Stimulated activated CD8-positive, alpha-beta memory T cell treated with anti-CD3 and anti-CD28 coated beads, Interleukin-15, amount 100 ng/mL, for 1 hour (primary cell): ENCODE results near the gene TRIM17.
"Not testable (repeated sequence)": the region's sequence is repeated elsewhere in the genome, so short reads cannot be mapped to it uniquely, and the experiment has no call there.

ENCODE experiments used
- DNase-seq: peaks from one replicate; pipeline ENCODE4 v3.0.0-alpha.2; 2020; ENCODE audit warnings: low read depth

Gene TRIM17

DNA sequence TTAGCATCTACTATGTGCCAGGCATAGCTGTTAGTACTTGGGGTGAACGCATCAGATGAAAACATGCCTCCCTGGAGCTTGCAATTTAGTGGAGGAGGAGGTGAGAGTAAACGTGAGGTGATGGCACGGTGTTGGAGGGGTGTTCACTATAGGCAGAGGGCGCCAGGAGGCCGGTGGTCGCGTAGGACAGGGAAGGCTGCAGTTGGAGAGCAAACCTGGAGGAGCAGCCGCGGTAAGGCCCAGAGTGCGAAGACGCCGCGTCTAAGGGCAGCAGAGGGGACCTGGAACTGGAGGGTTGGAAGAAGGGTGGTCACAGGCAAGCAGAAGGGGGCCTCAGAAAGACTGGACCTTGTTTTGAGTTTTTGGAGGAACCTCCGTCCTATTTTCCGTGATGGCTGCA lies 30.2 kb upstream of the TRIM17 start:
- DNase-seq, result no peak

- no peak for DNase-seq
These were observed 29.4 kb upstream of the TRIM17 start for GRCh38 chr1:228445843-228446650.

DNA sequence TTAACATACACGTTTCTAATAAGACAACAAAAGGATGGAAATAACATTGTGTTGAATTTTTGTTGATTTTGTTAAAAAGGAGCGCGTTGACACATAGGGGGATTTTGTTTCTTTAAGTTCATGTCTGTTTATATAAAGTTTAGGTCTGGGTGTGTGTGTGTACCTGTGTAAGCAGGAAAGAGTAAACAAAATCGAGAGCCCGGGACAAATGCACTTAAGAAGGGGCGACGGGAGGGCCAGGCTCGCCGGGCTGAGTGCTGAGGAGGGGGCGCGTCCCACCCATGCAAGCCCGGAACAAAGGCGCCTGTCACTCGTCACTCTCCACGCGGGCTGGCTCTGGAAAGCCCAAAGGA lies 28.8 kb upstream of the TRIM17 start:
- no peak for DNase-seq

DNA sequence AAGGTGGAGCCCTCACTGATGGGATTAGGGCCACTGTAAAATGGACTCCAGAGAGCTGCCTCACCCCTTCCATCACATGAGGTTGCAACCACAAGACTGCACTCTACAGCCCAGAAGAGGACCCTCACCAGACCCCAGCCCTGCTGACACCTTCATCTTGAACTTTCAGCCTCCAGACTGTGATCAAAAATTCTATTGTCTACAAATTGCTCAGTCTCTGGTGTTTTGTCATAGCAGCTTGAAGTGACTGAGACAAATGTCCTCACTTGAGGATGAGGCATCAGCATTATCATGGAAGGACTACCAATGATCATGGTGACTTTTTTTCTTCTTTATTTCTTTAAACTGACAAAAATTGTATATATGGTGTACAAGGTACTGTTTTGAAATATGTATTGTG lies 26.7 kb upstream of the TRIM17 start:
- DNase-seq, result no peak

GRCh38 chr1:228440761-228441500 lies 24.3 kb upstream of the TRIM17 start:
- DNase-seq, result no peak

- DNase-seq, result no peak
These were observed 21.6 kb upstream of the TRIM17 start for GRCh38 chr1:228438266-228438665.

DNA sequence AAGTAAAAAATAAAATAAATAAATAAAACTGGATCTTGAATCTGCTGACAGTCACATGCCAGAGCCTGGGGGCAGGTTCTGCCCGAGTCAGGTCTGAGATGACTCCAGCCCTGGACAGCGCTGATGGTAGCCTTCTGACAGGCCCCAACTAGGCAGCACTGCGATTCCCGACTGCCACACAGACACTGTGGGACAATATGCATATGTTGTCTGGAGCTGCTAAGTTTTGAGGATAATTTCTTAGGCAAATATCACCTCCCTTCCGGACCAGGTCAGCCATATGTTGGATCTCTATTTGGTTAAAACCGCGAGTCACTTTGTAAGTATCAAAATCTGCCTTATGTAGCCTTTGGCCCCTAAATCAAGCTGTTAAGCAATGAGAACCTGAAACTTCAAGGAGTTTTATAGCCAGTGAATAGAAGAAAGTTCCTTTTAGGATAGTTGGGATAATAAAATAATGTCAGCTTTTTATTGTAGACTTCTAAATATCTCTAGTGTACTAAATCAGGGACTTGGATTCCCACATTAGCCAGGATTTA lies 20.8 kb upstream of the TRIM17 start:
- no peak for DNase-seq

DNA sequence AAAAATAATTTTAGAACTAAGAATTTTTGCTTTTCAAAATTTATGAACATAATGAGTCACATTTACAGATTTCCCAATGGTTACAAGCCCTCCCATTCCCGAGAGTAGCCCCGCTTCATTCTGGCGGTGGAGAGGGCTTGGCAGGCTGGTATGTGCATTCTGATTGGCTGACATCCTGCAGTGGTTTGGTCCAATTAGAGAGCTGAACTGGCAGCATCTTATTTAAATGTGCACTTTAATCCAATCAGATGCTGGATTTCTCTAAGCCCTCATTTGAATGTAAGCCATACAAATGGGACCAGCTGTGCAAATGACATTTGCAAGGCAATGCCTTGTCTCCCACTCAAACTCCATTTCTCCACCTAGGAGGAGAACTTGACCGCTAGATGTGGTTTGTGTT lies 18.0 kb upstream of the TRIM17 start:
- no peak for DNase-seq

DNA sequence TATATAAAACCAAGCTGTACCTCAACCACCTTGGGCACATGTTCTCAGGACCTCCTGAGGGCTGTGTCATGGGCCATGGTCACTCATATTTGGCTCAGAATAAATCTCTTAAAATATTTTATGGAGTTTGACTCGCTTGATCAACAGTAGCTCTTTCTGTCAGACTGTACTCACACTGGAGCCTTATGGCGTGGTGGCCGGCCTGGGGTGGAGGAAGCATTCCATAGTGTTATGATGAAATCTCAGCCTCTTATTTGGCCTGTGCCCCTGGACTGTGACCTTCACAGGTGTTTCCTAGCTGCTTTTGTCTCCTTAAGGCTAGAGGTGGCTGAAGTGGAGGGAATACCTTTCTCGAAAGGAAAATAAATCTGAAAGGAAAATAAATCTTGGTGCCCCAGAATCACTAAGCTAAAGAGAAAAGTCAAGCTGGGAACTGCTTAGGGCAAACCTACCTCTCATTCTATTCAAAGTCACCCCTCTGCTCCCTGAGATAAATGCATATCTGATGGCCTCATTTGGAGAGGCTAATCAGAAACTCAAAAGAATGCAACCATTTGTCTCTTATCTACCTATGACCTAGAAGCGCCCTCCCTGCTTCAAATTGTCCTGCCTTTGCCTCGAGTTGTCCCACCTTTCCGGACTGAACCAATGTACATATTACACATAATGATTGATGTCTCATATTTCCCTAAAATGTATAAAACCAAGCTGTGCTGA lies 16.8 kb upstream of the TRIM17 start:
- not testable (repeated sequence) for DNase-seq

DNA sequence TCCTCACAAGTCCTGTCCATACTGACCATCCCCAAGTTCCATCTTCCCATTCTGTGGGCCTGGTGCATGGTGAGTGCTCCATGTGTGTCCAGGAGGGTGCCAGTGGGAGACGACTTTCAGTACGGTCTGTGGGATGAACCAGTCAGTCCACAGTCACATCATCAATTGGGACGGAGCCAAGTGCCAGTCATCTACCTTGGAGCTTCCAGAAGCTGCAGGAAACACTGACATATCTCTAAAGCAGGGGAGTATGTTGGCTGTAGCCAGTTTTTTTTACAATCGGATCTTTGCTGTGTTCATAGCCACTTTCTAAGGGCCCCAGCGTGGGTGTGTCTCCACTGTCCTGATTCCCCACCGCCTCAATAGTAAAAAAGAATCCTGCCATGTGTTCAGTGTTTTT lies 13.6 kb upstream of the TRIM17 start:
- DNase-seq, result no peak

DNA sequence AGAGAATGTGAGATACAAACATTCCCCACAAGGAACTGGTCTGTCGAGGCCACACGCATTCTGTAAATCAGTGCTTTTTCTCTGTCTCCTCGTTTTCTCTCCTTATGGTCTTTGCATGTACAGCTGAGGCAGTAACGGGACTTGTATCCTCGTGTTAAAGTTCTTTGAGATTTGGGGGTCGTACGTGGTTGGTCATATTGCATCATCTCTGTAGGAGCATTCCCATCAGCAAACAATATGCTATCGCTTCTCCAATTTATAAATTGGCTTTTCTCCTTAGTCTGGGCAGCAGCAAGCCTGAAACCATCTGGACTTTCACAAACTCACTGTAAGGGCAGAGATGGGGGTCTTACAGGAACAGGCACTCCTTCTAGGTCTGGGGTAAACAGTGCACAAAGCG lies 13.0 kb upstream of the TRIM17 start:
- DNase-seq, result no peak

GRCh38 chr1:228429007-228429406 lies 12.3 kb upstream of the TRIM17 start:
- no peak for DNase-seq

DNA sequence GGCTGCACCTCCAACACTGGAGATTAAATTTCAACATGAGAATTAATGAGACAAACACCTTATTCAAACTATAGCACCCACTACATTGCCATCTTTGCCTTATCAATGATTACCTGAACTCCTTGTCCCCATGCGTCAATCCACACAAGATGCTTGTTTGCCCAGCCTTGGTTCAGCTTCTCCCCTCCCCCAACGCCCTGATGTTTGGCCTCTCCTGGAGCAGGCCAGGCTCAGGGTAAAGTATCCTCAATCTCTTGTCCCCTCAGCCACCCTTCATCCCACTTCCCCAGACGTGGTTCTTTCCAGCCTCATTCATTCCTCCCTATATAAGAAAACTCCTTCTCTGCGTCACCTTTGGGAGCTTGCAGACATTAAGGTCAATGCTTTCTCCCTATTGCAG lies 11.8 kb upstream of the TRIM17 start:
- DNase-seq, result no peak

- no peak for DNase-seq
These were observed 10.0 kb upstream of the TRIM17 start for GRCh38 chr1:228426518-228427175.

DNA sequence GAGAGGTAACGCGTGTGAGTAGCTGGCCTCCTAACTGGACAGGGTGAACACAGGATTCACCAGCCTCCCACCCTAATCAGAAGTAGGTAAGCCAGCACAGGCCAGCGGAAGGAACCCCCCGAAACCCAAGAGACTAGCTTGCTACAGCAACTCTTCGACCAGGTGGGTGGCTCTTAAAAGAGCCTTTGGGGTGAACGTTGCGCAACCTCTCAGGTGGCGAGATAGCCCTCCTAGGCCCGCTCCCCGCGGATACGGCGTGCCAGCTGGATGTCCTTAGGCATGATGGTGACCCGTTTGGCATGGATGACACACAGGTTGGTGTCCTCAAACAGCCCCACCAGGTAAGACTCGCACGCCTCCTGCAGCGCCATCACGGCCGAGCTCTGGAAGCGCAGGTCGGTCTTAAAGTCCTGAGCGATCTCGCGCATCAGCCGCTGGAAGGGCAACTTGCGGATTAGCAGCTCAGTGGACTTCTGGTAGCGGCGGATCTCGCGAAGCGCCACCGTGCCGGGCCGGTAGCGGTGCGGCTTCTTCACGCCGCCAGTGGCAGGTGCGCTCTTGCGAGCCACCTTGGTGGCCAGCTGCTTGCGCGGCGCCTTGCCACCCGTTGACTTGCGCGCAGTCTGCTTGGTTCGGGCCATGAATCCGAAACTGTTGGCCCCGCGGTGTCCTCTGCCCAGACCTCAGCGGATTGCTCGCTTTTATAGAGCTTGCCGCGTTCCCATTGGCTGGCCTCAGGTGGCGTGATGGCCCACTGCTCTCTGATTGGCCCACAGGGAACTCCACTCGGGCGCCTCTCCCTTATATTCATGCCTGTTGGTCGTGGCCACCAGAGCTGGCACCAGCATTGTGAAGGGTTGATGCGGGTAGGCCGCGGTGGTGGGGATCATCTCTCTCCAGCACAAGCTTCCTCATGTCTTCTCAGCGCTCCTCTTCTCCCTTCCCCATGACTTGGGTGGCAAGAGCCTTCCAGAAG lies 8.3 kb upstream of the TRIM17 start:
- no peak for DNase-seq

DNA sequence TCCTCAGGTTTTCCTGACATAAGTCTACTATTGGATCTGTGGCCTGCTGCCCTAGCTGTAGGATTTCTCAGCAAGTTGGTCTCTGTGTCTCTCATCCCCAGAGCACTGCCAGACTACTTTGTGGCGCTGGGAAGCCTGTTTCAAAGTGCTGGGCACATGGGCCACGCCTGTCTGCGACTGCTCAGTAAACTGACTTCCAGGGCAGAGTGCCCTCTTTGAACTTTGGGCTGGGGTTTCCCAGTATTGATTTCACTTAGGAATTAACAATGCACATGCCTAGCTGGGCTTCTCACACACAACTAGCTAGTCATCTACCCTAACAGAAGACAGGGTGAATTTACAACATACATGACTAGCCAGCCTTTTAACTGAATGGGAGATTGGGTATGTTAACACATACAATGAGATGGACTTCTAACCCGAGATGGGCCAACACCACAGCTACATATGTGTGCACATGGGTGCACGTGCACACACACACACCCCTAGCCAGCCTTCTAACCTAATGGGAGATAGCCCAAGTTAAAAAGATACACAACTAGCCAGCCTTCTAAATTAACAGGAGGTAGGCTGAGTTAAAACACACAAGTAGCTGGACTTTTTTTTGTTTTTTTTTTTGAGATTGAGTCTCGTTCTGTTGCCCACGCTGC lies 6.9 kb upstream of the TRIM17 start:
- no peak for DNase-seq

GRCh38 chr1:228420968-228421826 lies 4.5 kb upstream of the TRIM17 start:
- DNase-seq, result no peak

DNA sequence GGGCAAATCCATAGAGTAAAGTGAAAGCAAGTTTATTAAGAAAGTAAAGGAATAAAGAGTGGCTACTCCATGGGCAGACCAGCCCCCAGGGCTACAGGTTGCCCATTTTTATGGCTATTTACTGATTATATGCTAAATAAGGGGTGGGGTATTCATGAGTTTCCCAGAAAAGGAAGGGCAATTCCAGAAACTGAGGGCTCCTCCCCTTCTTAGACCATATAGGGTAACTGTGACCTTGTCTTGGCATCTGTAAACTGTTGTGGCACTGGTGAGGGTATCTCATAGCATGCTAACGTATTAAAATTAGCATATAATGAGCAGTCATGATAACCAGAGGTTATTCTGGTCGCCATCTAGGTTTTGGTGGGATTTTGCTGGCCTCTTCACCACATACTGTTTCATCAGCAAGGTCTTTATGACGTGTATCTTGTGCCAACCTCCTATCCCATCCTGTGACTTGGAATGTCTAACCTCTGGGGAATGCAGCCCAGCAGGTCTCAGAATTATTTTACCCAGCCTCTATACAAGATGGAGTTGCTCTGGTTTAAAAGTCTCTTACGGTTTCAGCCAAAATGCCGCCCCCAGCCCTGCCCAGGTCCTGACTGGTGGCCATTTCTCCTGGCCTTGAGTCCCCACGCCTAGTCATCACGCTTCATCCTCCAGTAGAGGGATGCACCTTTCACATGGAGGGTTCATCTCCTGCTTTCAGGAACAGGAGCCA lies 982 bp upstream of the TRIM17 start:
- DNase-seq, result no peak

DNA sequence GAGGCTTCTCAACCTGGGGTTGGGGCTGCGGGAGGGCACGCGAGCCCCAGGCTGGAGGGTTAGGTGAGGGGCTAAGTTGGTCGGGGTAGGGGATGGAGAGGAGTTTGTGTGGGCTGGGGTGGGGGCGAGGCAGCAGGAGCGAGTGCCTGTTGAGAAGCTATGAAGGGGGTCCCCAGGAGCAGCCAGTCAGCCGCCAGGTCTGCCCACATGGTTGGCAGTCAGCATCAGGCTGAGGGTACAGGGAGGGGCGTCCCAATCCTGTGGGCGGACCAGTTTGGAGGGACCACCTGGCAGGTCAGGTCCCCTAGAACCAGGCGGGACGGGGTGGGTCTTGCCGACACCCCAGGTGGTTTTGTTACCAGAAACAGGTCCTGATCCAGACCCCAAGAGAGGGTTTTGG lies 400 bp upstream of the TRIM17 start:
- DNase-seq, result no peak
